Thoracic aorta (tissue), 2 donors: ENCODE measurements around the gene TMEM204. TPM values are rescaled to one million over a fixed set of nuclear protein-coding genes. Genes with fewer than 3 reads are reported as not detected.

Source experiments
- ATAC-seq: fragments of 150-250 bp; one replicate; pipeline ENCODE4 v1.8.0; 2017; ENCODE audit warnings: low read depth; ENCODE audit not compliant: insufficient number of reproducible peaks, low FRiP score
- DNase-seq: peaks from one replicate; pipeline ENCODE4 v3.0.0-alpha.2; 2020; ENCODE audit warnings: low spot score
- H3K27ac ChIP-seq, 2 donors: fragments of 200-600 bp; sonication (generic); 1 replicate in 1 of 2; 2 replicates in 1 of 2; pipeline ENCODE4 v1.5.1; 2016; ENCODE audit warnings: mild to moderate bottlenecking in 2 of 2, moderate library complexity in 2 of 2
- H3K27me3 ChIP-seq: fragments of 200-600 bp; sonication (generic); replicated peaks from 2 replicates; pipeline ENCODE4 v1.6.0; 2016; ENCODE audit warnings: mild to moderate bottlenecking; ENCODE audit not compliant: insufficient read depth
- H3K36me3 ChIP-seq: fragments of 200-600 bp; sonication (generic); one replicate; pipeline ENCODE4 v1.5.1; 2016
- H3K4me1 ChIP-seq, 2 donors: fragments of 200-600 bp; sonication (generic); 1 replicate in 1 of 2; 2 replicates in 1 of 2; pipeline versions ENCODE4 v1.5.1 to v1.6.0; 2016; ENCODE audit warnings: low read depth in 2 of 2, mild to moderate bottlenecking in 1 of 2; ENCODE audit not compliant: control insufficient read depth in 1 of 2
- H3K4me3 ChIP-seq: fragments of 200-600 bp; sonication (generic); 2 replicates; pipeline ENCODE4 v1.5.1; 2016; ENCODE audit warnings: mild to moderate bottlenecking
- H3K9me3 ChIP-seq: fragments of 200-600 bp; sonication (generic); 2 replicates; pipeline ENCODE4 v1.5.1; 2016
- CTCF ChIP-seq: fragments of 200-600 bp; sonication (generic); IDR thresholded peaks from one replicate; pipeline ENCODE4 v1.5.1; 2019; ENCODE audit warnings: antibody characterized with exemption
- total RNA-seq, 2 donors: library from RNA; depleted of rRNA; stranded (reverse); fragments of >200 nt; gene quantifications; one replicate each; pipeline versions ENCODE4 v1.1.0 to v1.2.3, GENCODE V29; 2016

TMEM204 gene
- total RNA-seq, 2 donors from 2014 or later, result 111 to 125 TPM

GRCh38 chr16:1575578-1575977 is 42.1 kb downstream of the TMEM204 start:
- Histone ChIP-seq H3K27me3 (no peaks in the 10 kb centered on the region), H3K36me3 (peaks cover 9% of the 10 kb centered on the region), H3K4me1 (no peaks in the 10 kb centered on the region), H3K4me3 (no peak overlapping the region), H3K27ac (no peak overlapping the region), H3K9me3 (no peaks in the 10 kb centered on the region)
- DNase-seq (no peak), ATAC-seq (no peak)
- no peak for TF ChIP-seq CTCF

GRCh38 chr16:1579214-1579613 is 45.7 kb downstream of the TMEM204 start:
- H3K36me3 ChIP-seq, result peaks cover 19% of the 10 kb centered on the region
- DNase-seq (no peak), ATAC-seq (no peak)
- no peak overlapping the region for H3K4me3 ChIP-seq
- H3K9me3 ChIP-seq, result no peaks in the 10 kb centered on the region
- H3K27me3 ChIP-seq, result no peaks in the 10 kb centered on the region
- no peak overlapping the region for H3K27ac ChIP-seq
- TF ChIP-seq CTCF, result no peak
- H3K4me1 ChIP-seq, result no peaks in the 10 kb centered on the region

GRCh38 chr16:1580256-1580655 is 46.8 kb downstream of the TMEM204 start:
- H3K36me3 ChIP-seq, result peaks cover 26% of the 10 kb centered on the region
- TF ChIP-seq CTCF, result no peak
- H3K4me3 ChIP-seq, result no peak overlapping the region
- DNase-seq, result no peak
- no peak for ATAC-seq
- no peaks in the 10 kb centered on the region for H3K9me3 ChIP-seq
- no peaks in the 10 kb centered on the region for H3K27me3 ChIP-seq
- H3K4me1 ChIP-seq, result no peaks in the 10 kb centered on the region
- H3K27ac ChIP-seq, result no peak overlapping the region

DNA sequence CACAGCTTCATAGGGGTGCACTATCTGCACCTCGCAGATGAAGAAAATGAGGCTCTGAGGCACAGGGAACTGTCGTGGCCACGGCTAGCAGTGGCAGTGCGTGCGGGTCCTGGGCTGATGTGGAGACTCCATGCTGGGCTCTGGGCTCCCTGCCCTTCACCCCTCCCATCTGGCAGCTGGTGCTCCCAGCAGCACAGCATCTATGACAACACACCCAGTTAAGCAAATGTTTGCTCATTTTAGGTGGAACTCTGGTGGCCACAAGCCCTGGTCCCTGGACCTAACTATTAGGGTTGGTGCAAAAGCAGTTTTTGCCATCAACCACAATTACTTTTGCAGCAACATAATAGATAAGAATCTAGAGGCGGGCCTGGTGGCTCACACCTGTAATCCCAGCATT is 47.5 kb downstream of the TMEM204 start:
- Histone ChIP-seq H3K9me3 (no peaks in the 10 kb centered on the region), H3K27me3 (no peaks in the 10 kb centered on the region), H3K4me1 (no peaks in the 10 kb centered on the region), H3K27ac (no peak overlapping the region), H3K36me3 (peaks cover 28% of the 10 kb centered on the region), H3K4me3 (no peak overlapping the region)
- TF ChIP-seq CTCF, result no peak
- ATAC-seq, result no peak
- DNase-seq, result no peak

- no peaks in the 10 kb centered on the region for H3K9me3 ChIP-seq
- no peak for ATAC-seq
- no peak for DNase-seq
- no peak for TF ChIP-seq CTCF
- no peak overlapping the region for H3K27ac ChIP-seq
- H3K4me3 ChIP-seq, result no peak overlapping the region
- peaks cover 30% of the 10 kb centered on the region for H3K36me3 ChIP-seq
- no peaks in the 10 kb centered on the region for H3K4me1 ChIP-seq
- no peaks in the 10 kb centered on the region for H3K27me3 ChIP-seq
These were observed 48.3 kb downstream of the TMEM204 start for GRCh38 chr16:1581804-1582203.
